ENCODE results near the gene AFAP1L2.

The AFAP1L2 gene

DNA sequence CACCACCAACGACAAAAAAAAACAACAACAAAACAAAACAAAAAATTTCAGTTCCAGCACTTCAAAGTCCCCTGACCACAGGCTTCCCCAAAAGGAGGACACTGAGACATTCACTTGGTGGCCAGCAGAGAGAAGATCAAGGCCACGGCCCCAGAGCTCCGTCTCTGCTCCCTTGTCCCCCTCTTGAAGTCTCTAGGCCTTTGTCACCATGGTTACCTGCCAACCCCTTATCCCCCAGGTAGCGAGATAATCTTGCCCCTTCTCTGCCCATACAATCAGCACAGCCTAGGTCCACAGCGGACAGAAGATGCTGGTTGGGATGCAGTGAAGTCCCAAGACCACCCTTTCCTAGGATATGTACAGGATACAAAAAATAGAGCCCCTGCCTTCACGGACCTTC, 30.7 kb downstream of the AFAP1L2 start:
- peaks cover 0 to 3% (median 0%) of the 10 kb centered on the region in 10 experiments; a peak in 2 of 20 replicates for H3K4me1 ChIP-seq
- H3K4me3 ChIP-seq, result no peak overlapping the region
- TF ChIP-seq Cebpa-rat (IDR thresholded peaks at IDR 0.05), result no peak
- H3K9ac ChIP-seq, result no peak overlapping the region
- H3K27me3 ChIP-seq, result no peaks in the 10 kb centered on the region
- H3K4me2 ChIP-seq, result no peak overlapping the region
- H3K9me3 ChIP-seq (replicated peaks in 1 of 11), result no peaks in the 10 kb centered on the region
- no peaks in the 10 kb centered on the region; a peak in 1 of 22 replicates for H4K20me1 ChIP-seq
- no peak overlapping the region for H3K27ac ChIP-seq
- no peaks in the 10 kb centered on the region for H3K36me3 ChIP-seq

DNA sequence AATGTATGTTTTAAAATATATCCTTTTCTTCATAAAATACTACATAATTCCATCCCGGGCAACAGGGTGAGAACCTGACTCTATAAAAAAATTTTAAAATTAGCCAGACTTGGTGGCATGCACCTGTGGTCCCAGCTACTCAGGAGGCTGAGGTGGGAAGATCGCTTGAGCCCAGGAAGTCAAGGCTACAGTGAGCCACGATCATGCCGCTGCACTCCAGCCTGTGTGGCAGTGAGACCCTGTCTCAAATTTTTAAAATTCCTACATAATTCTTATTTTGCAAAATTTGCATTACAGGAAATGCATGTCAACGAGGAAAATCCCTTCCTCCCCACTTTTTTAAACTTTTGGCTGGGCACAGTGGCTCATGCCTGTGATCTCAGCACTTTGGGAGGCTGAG, 31.3 kb downstream of the AFAP1L2 start:
- H3K27me3 ChIP-seq, result no peaks in the 10 kb centered on the region
- no peak overlapping the region for H3K27ac ChIP-seq
- no peak overlapping the region for H3K9ac ChIP-seq
- H3K4me1 ChIP-seq, result peaks cover 0 to 3% (median 0%) of the 10 kb centered on the region in 10 experiments; a peak in 2 of 20 replicates
- no peaks in the 10 kb centered on the region for H3K36me3 ChIP-seq
- no peaks in the 10 kb centered on the region; a peak in 1 of 22 replicates for H3K9me3 ChIP-seq (replicated peaks in 1 of 11)
- no peaks in the 10 kb centered on the region; a peak in 1 of 22 replicates for H4K20me1 ChIP-seq
- H3K4me2 ChIP-seq, result no peak overlapping the region
- H3K4me3 ChIP-seq, result no peak overlapping the region
- no peak for TF ChIP-seq Cebpa-rat (IDR thresholded peaks at IDR 0.05)

DNA sequence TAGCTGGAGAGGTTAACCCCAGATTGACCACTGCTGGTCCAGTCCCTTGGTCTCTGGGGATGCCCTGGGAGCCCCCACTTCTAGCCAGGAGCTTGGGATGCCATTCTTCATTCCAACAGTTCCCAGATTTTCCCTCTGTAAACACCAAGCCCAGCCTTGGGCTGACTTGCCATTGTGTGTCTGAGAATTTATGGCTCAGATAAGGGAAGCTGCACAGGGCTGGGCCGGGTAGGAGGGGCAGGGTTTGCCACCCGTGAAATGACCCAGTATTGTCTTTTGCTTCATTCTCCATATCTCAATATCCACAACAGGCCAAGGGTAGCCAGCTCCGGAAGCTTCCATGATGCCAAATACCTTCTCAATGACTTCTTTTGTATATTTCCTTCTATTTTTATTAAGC, 32.1 kb downstream of the AFAP1L2 start:
- no peak overlapping the region for H3K27ac ChIP-seq
- H3K27me3 ChIP-seq, result no peaks in the 10 kb centered on the region
- no peak for TF ChIP-seq Cebpa-rat (IDR thresholded peaks at IDR 0.05)
- H3K9ac ChIP-seq, result no peak overlapping the region
- no peak overlapping the region for H3K4me2 ChIP-seq
- no peaks in the 10 kb centered on the region; a peak in 1 of 22 replicates for H3K9me3 ChIP-seq (replicated peaks in 1 of 11)
- H4K20me1 ChIP-seq, result no peaks in the 10 kb centered on the region; a peak in 1 of 22 replicates
- peaks cover 0 to 3% (median 0%) of the 10 kb centered on the region in 10 experiments; a peak in 2 of 20 replicates for H3K4me1 ChIP-seq
- H3K36me3 ChIP-seq, result no peaks in the 10 kb centered on the region
- no peak overlapping the region for H3K4me3 ChIP-seq

DNA sequence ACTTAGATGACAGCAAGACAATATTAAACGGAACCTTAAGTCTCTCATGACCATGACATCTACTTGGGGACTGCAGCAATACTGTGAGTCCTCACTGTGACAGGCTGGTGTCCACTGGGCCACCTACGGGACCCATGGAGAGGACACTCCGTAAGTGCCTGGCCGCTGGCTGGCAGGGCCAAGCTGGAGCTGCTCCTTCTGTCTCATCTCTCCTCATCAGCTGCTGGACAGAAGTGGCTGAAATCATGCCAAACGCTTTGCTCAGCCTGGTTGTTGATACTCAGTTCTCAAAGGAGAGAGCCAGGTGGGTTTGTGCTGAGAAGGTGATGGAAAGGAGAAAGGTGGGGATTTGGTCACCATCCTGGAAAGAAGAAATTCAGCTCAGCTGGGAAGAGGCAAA, 33.3 kb downstream of the AFAP1L2 start:
- H3K4me2 ChIP-seq, result no peak overlapping the region
- peaks cover 0 to 3% (median 0%) of the 10 kb centered on the region in 10 experiments; a peak in 2 of 20 replicates for H3K4me1 ChIP-seq
- TF ChIP-seq Cebpa-rat (IDR thresholded peaks at IDR 0.05), result no peak
- no peak overlapping the region for H3K27ac ChIP-seq
- no peaks in the 10 kb centered on the region; a peak in 1 of 22 replicates for H3K9me3 ChIP-seq (replicated peaks in 1 of 11)
- H3K27me3 ChIP-seq, result no peaks in the 10 kb centered on the region
- H3K9ac ChIP-seq, result no peak overlapping the region
- no peaks in the 10 kb centered on the region for H3K36me3 ChIP-seq
- no peaks in the 10 kb centered on the region; a peak in 1 of 22 replicates for H4K20me1 ChIP-seq
- no peak overlapping the region for H3K4me3 ChIP-seq

DNA sequence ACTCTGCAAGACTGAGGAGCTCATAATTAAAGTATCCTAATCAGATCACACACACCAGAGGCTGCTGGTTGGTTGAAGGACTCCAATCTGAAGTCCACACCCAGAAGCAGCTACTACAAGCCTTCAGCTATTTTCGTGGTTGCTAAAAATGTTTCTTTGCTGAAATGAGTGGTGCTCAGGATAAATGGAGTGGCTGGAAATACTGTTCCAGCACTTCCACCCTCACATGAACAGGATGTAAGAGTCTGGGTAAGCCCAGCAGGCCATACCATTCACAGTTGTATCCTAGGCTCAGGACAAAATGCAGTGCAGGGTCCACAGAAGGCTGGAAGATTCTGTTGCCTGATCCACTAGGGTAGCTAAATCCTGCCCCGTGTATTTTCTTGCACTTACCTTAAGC, 34.1 kb downstream of the AFAP1L2 start:
- H3K27ac ChIP-seq, result no peak overlapping the region
- TF ChIP-seq Cebpa-rat (IDR thresholded peaks at IDR 0.05), result no peak
- no peak overlapping the region for H3K4me3 ChIP-seq
- H3K9ac ChIP-seq, result no peak overlapping the region
- peaks cover 0 to 3% (median 0%) of the 10 kb centered on the region in 10 experiments; a peak in 2 of 20 replicates for H3K4me1 ChIP-seq
- no peaks in the 10 kb centered on the region for H3K27me3 ChIP-seq
- H3K9me3 ChIP-seq (replicated peaks in 1 of 11), result no peaks in the 10 kb centered on the region; a peak in 1 of 22 replicates
- no peak overlapping the region for H3K4me2 ChIP-seq
- no peaks in the 10 kb centered on the region; a peak in 1 of 22 replicates for H4K20me1 ChIP-seq
- no peaks in the 10 kb centered on the region for H3K36me3 ChIP-seq

DNA sequence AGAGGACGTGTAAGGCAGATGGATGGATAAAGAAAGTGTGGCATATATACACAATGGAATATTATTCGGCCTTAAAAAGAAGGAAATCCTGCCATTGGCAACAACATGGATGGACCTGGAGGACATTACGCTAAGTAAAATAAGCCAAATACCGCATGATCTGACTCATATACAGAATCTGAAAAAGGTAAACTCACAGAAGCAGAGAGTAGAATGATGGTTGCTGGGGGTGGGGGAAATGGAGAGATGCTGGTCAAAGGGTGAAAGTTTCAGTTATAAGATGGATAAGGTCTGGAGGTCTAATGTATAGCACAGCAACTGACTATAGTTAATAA, 36.3 kb downstream of the AFAP1L2 start:
- no peaks in the 10 kb centered on the region; a peak in 1 of 22 replicates for H4K20me1 ChIP-seq
- no peak overlapping the region for H3K9ac ChIP-seq
- H3K4me1 ChIP-seq, result peaks cover 0 to 3% (median 0%) of the 10 kb centered on the region in 10 experiments; a peak in 2 of 20 replicates
- H3K9me3 ChIP-seq (replicated peaks in 1 of 11), result no peaks in the 10 kb centered on the region; a peak in 1 of 22 replicates
- no peaks in the 10 kb centered on the region for H3K27me3 ChIP-seq
- H3K36me3 ChIP-seq, result no peaks in the 10 kb centered on the region
- no peak for TF ChIP-seq Cebpa-rat (IDR thresholded peaks at IDR 0.05)
- H3K4me2 ChIP-seq, result no peak overlapping the region
- H3K27ac ChIP-seq, result no peak overlapping the region
- no peak overlapping the region for H3K4me3 ChIP-seq

DNA sequence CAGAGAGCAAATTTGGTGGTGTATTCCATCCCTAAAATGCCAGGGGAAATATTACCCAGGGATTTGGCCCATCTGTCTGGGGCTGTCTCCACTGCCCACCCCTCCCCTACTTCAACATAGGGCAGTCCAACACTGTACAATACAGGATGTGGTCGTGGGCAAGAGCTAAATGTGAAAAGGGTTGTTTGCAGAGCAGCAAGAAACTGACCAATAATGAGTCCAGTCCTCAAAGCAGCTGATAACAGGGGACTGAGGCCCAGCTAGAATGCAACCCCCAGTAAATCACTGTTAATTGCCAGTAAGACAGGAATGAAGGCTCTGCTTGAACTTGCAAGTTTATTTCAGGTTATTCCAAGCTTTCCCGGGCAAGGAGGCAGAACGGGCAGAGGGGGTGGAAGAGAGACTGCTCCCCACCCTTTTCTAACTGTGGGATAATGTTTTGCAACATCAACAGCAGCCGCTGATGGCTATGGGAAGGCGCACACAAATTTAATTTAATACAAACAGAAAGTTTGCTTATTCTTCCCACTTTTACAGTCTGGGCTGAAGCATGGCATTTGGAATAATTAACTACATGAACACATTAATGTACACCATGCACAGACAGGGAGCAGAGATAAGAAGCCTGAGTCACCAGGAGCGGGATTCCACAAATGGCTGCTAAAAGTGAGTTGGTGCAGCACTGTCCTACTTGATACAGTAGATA, 36.8 kb downstream of the AFAP1L2 start:
- Histone ChIP-seq H3K36me3 (no peaks in the 10 kb centered on the region), H3K4me2 (no peak overlapping the region), H3K27me3 (no peaks in the 10 kb centered on the region), H3K4me3 (no peak overlapping the region), H3K4me1 (peaks cover 0 to 3% (median 0%) of the 10 kb centered on the region in 10 experiments; a peak in 2 of 20 replicates), H3K9me3 (replicated peaks in 1 of 11) (no peaks in the 10 kb centered on the region; a peak in 1 of 22 replicates), H3K27ac (no peak overlapping the region), H4K20me1 (no peaks in the 10 kb centered on the region; a peak in 1 of 22 replicates), H3K9ac (no peak overlapping the region)
- no peak for TF ChIP-seq Cebpa-rat (IDR thresholded peaks at IDR 0.05)

DNA sequence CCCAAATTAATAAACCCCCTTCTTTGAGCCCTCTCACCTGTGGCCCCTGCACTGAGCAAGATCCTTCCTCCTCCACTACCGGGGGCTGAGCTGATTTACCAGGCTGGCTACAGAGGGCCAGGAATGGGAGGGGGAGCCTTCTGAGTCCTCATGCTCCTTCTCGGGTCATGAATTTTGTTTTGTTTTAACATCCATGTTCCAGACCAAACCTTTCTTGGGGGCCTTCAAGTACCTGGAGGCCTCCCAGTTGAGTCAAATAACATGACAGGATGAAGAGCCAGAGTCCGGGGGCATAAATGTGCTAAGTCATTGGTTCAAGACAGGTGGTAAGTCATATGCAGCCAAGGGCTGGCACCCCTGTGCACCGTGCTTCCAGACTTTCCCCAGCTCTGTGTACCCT, 39.6 kb downstream of the AFAP1L2 start:
- no peak for TF ChIP-seq Cebpa-rat (IDR thresholded peaks at IDR 0.05)
- Histone ChIP-seq H3K27ac (no peak overlapping the region), H3K4me3 (no peak overlapping the region), H4K20me1 (no peaks in the 10 kb centered on the region), H3K4me2 (no peak overlapping the region), H3K36me3 (no peaks in the 10 kb centered on the region), H3K4me1 (peaks cover 0 to 1% (median 0%) of the 10 kb centered on the region in 10 experiments; a peak in 2 of 20 replicates), H3K27me3 (no peaks in the 10 kb centered on the region), H3K9me3 (replicated peaks in 1 of 11) (no peaks in the 10 kb centered on the region; a peak in 1 of 22 replicates), H3K9ac (no peak overlapping the region)

DNA sequence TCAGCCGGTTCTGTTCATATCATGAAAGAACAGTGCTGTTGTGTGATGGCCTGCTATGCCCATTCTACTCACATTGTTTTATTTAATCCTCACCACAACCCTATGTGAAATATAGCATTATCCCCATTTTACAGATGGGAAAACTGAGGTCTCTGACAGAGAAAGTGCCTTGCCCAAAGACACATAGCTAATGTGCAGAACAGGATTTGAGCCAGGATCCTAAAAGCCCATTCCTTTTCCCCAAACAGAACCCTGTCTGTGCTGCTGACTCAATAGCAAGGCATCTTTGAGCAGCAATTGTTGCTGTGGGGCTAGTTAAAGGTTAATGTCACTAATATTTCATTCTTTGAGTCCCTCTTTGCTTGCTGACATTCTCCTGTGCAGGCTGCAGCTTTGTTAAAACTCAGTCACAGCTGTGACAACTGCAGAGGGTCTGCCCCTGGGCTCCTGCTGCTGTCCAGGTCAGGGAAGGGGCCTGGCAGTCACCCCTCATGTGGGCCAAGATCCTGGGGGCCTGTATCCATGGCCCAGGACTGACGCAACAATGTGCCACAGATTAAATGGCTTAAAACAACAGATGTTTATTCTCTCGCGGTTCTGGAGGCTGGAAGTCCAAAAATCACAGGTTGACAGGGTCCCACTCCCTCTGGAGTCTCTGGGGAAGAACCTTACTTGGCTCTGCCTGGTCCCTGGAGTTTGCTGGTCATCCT, 40.4 kb downstream of the AFAP1L2 start:
- H3K4me3 ChIP-seq, result no peak overlapping the region
- H3K9me3 ChIP-seq (replicated peaks in 1 of 11), result no peaks in the 10 kb centered on the region; a peak in 1 of 22 replicates
- no peak overlapping the region for H3K9ac ChIP-seq
- H3K4me2 ChIP-seq, result no peak overlapping the region
- no peak for TF ChIP-seq Cebpa-rat (IDR thresholded peaks at IDR 0.05)
- no peaks in the 10 kb centered on the region for H3K4me1 ChIP-seq
- H3K36me3 ChIP-seq, result no peaks in the 10 kb centered on the region
- H4K20me1 ChIP-seq, result no peaks in the 10 kb centered on the region
- no peak overlapping the region for H3K27ac ChIP-seq
- no peaks in the 10 kb centered on the region for H3K27me3 ChIP-seq
